Measurements from ENCODE around the gene PIANP. TPM values are rescaled to one million over a fixed set of nuclear protein-coding genes. Genes with fewer than 3 reads are reported as not detected.

PIANP gene
- total and polyA plus RNA-seq, 2 donors (not counting 1 experiment from before 2014, with no cell fraction given), result 0.24 to 0.54 TPM

DNA sequence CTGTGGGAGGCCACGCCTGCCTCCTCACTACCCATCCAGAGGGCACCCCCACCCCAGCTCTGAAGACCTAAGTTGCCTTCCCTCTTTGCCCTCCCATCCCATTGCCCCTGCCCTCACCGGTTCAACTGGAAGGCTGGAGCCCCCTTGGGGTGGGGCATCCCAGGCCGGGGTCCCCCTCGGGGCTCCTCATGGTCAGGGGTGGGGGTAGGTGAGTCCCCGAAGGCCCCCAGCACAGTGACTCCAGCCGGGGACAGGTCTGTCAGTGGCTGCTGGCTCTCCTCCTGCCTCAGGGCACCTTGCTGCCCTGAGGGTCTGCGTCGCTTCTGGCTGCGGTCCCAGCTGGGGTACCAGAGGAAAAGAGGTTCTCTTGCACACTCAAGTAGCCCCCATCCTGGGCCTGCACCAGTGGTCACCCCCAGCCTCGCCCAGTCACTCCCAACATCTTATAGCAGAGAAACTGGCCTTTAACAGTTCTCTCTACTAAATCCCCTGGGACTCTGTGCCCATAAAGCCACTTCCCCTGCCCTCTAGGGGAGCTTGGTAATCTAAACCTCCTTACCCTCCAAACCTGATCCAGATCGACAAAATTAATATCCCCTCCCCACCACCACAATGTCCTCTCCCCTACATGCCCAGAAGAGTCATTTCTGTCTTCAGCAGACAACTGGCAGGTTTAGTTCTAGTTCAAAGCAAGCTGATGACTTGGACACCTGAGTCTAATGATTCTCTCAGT, 5.1 kb downstream of the PIANP start:
- CTCF ChIA-PET, result interaction anchor here (1.3 to 1.7 kb wide), 3 partner anchors 11 to 58 kb away, joined by 3 to 6 read pairs (median 4); no protein-coding TSS in a partner anchor
- Histone ChIP-seq H3K9ac (ENCODE audit: low read length) (no peak overlapping the region), H3K4me1 (ENCODE audit: control insufficient read depth in 2 of 2, insufficient read depth in 2 of 2, low read length in 2 of 2) (peaks cover 41 to 50% of the 10 kb centered on the region in 2 donors), H3K27ac (ENCODE audit: low read length in 2 of 2) (no peak overlapping the region), H3K79me2 (ENCODE audit: control insufficient read depth, insufficient read depth, low read length) (peaks cover 13% of the 10 kb centered on the region), H3K9me3 (ENCODE audit: control extremely low read depth in 1 of 3, control insufficient read depth in 2 of 3, insufficient read depth in 1 of 3, low read length in 2 of 3) (peaks cover 0 to 3% (median 0%) of the 10 kb centered on the region in 3 donors), H3K27me3 (replicated peaks in 1 of 4; ENCODE audit: control extremely low read depth in 1 of 4, control insufficient read depth in 3 of 4, insufficient read depth in 4 of 4, low read length in 3 of 4) (peaks cover 0 to 5% (median 0%) of the 10 kb centered on the region in 4 experiments), H3K4me2 (replicated peaks; ENCODE audit: low read depth, low read length, poor library complexity, severe bottlenecking) (peak overlapping the region; percentile 69), H4K20me1 (ENCODE audit: control insufficient read depth, insufficient read depth, low read length, poor library complexity, severe bottlenecking) (no peaks in the 10 kb centered on the region), H3K4me3 (ENCODE audit: control extremely low read depth in 1 of 5, extremely low read depth in 1 of 5, insufficient read depth in 1 of 5, low read depth in 2 of 5, low read length in 4 of 5) (no peak overlapping the region), H3K36me3 (replicated peaks in 1 of 2; ENCODE audit: control extremely low read depth in 1 of 2, control insufficient read depth in 1 of 2, extremely low read depth in 1 of 2, insufficient read depth in 2 of 2, low read length in 1 of 2) (peaks cover 0 to 4% of the 10 kb centered on the region in 2 experiments), H2AFZ (ENCODE audit: insufficient read depth, low read depth, low read length, poor library complexity, severe bottlenecking) (no peak overlapping the region)
- TF ChIP-seq, protein P1, sequence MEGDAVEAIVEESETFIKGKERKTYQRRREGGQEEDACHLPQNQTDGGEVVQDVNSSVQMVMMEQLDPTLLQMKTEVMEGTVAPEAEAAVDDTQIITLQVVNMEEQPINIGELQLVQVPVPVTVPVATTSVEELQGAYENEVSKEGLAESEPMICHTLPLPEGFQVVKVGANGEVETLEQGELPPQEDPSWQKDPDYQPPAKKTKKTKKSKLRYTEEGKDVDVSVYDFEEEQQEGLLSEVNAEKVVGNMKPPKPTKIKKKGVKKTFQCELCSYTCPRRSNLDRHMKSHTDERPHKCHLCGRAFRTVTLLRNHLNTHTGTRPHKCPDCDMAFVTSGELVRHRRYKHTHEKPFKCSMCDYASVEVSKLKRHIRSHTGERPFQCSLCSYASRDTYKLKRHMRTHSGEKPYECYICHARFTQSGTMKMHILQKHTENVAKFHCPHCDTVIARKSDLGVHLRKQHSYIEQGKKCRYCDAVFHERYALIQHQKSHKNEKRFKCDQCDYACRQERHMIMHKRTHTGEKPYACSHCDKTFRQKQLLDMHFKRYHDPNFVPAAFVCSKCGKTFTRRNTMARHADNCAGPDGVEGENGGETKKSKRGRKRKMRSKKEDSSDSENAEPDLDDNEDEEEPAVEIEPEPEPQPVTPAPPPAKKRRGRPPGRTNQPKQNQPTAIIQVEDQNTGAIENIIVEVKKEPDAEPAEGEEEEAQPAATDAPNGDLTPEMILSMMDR (IDR thresholded peaks at IDR 0.05), result no peak
- no peak for TF ChIP-seq EZH2 (IDR thresholded peaks at IDR 0.05; ENCODE audit: borderline replicate concordance, insufficient read depth, low read depth, low read length, poor library complexity, severe bottlenecking)
- Mint-ChIP-seq H3K4me1 (peaks cover 52% of the 10 kb centered on the region), H3K27ac (no peak overlapping the region), H3K9me3 (ENCODE audit: insufficient read depth) (no peaks in the 10 kb centered on the region), H3K4me3 (no peak overlapping the region), H3K27me3 (no peaks in the 10 kb centered on the region)
- POLR2A ChIA-PET, result interaction anchor here (0.6 to 2.6 kb wide), 2 partner anchors 28 to 71 kb away, joined by 3 to 13 read pairs; partner anchors contain the start of gene COPS7A
- DNase-seq, result peak; percentile 34
- intact Hi-C loops (cut with micrococcal nuclease), result loop anchor here (2.0 kb wide), 1 partner anchor 29 kb away; the partner anchor contains the start of gene COPS7A
- 66% methylated on average over 9 of the region's 11 CpGs for WGBS (ENCODE audit: insufficient coverage)
- no peak for ATAC-seq (ENCODE audit: low read depth)

DNA sequence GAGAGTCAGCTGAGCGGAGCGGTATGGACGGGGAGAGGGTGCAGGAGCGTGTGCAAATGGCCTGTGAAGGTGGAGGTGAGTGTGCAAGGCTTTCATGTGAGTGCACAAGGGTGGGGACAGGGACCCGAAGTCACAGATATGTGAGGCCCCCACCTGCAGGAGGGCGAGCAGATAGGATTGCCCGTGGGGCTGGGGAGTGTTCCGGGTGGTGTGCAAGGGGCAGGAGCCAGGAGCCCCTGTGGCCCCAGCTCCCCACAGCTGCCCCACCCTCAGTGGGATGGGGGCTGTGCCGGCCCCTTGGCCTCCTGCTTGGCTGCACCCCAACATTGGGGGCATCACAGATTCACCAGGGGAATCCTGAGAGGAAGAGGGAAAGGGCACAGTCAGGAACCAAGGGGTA, 5.9 kb downstream of the PIANP start:
- ATAC-seq (ENCODE audit: low read depth), result no peak
- CTCF ChIA-PET, result no interaction called here
- H3K4me3 Mint-ChIP-seq, result no peak overlapping the region
- no peaks in the 10 kb centered on the region for H4K20me1 ChIP-seq (ENCODE audit: control insufficient read depth, insufficient read depth, low read length, poor library complexity, severe bottlenecking)
- peaks cover 57% of the 10 kb centered on the region for H3K4me1 Mint-ChIP-seq
- no peak for DNase-seq
- TF ChIP-seq, protein P1 (IDR thresholded peaks at IDR 0.05), result no peak
- TF ChIP-seq EZH2 (IDR thresholded peaks at IDR 0.05; ENCODE audit: borderline replicate concordance, insufficient read depth, low read depth, low read length, poor library complexity, severe bottlenecking), result no peak
- H3K36me3 ChIP-seq (replicated peaks in 1 of 2; ENCODE audit: control extremely low read depth in 1 of 2, control insufficient read depth in 1 of 2, extremely low read depth in 1 of 2, insufficient read depth in 2 of 2, low read length in 1 of 2), result peaks cover 0 to 4% of the 10 kb centered on the region in 2 experiments
- peaks cover 41 to 51% of the 10 kb centered on the region in 2 donors for H3K4me1 ChIP-seq (ENCODE audit: control insufficient read depth in 2 of 2, insufficient read depth in 2 of 2, low read length in 2 of 2)
- H3K9me3 Mint-ChIP-seq (ENCODE audit: insufficient read depth), result no peaks in the 10 kb centered on the region
- no peak overlapping the region for H3K9ac ChIP-seq (ENCODE audit: low read length)
- peaks cover 21% of the 10 kb centered on the region for H3K79me2 ChIP-seq (ENCODE audit: control insufficient read depth, insufficient read depth, low read length)
- no peak overlapping the region for H3K27ac ChIP-seq (ENCODE audit: low read length in 2 of 2)
- H3K27me3 Mint-ChIP-seq, result no peaks in the 10 kb centered on the region
- 79% methylated on average over 7 of the region's 9 CpGs for WGBS (ENCODE audit: insufficient coverage)
- no peak overlapping the region for H3K4me2 ChIP-seq (replicated peaks; ENCODE audit: low read depth, low read length, poor library complexity, severe bottlenecking)
- H3K27me3 ChIP-seq (replicated peaks in 1 of 4; ENCODE audit: control extremely low read depth in 1 of 4, control insufficient read depth in 3 of 4, insufficient read depth in 4 of 4, low read length in 3 of 4), result peaks cover 0 to 3% (median 0%) of the 10 kb centered on the region in 4 experiments
- H3K4me3 ChIP-seq (ENCODE audit: control extremely low read depth in 1 of 5, extremely low read depth in 1 of 5, insufficient read depth in 1 of 5, low read depth in 2 of 5, low read length in 4 of 5), result no peak overlapping the region
- peaks cover 0 to 3% (median 0%) of the 10 kb centered on the region in 3 donors for H3K9me3 ChIP-seq (ENCODE audit: control extremely low read depth in 1 of 3, control insufficient read depth in 2 of 3, insufficient read depth in 1 of 3, low read length in 2 of 3)
- intact Hi-C loops (cut with micrococcal nuclease), result no loop called here
- POLR2A ChIA-PET, result no interaction called here
- no peak overlapping the region for H3K27ac Mint-ChIP-seq
- H2AFZ ChIP-seq (ENCODE audit: insufficient read depth, low read depth, low read length, poor library complexity, severe bottlenecking), result no peak overlapping the region

All from B cell (primary cell).